Fibroblast of lung (primary cell): ENCODE data around the gene ANKMY1. TPM values are rescaled to one million over a fixed set of nuclear protein-coding genes. Genes with fewer than 3 reads are reported as not detected.

ENCODE experiments used
- DNase-seq, 2 donors: peaks; one replicate each; pipeline versions ENCODE4 v3.0.0 to v3.0.0-alpha.2; 2010; ENCODE audit warnings: low read depth in 2 of 2
- H2AFZ ChIP-seq: 2 replicates; pipeline ENCODE4 v1.5.1; 2012; ENCODE audit warnings: low read length, control low read depth, inconsistent platforms
- H3K27ac ChIP-seq: 2 replicates; pipeline ENCODE4 v1.5.1; 2011; ENCODE audit warnings: low read length, control low read depth; ENCODE audit not compliant: insufficient read depth
- H3K27me3 ChIP-seq: 2 replicates; pipeline ENCODE4 v1.5.1; 2011; ENCODE audit warnings: mild to moderate bottlenecking, low read length; ENCODE audit not compliant: control insufficient read depth, insufficient read depth
- H3K36me3 ChIP-seq: 2 replicates; pipeline ENCODE4 v1.5.1; 2011; ENCODE audit warnings: low read length; ENCODE audit not compliant: control insufficient read depth, insufficient read depth
- H3K4me1 ChIP-seq: 2 replicates; pipeline ENCODE4 v1.5.1; 2011; ENCODE audit warnings: low read length; ENCODE audit not compliant: control insufficient read depth, insufficient read depth; ENCODE audit errors: extremely low read depth
- H3K4me2 ChIP-seq: 2 replicates; pipeline ENCODE4 v1.5.1; 2011; ENCODE audit warnings: low read length, control low read depth; ENCODE audit not compliant: insufficient read depth; ENCODE audit errors: extremely low read depth
- H3K4me3 ChIP-seq, 4 experiments: fragments of 200-600 bp in 1 of 4; sonication (generic) in 1 of 4; replicated peaks in 1 of 4; 2 replicates each; pipeline ENCODE4 v1.5.1; 2011 to 2016; ENCODE audit warnings: low read length in 4 of 4, low read depth in 3 of 4, mild to moderate bottlenecking in 3 of 4, control low read depth in 2 of 4, inconsistent platforms in 1 of 4, mixed read lengths in 1 of 4; ENCODE audit not compliant: insufficient read depth in 1 of 4; ENCODE audit errors: control extremely low read depth in 1 of 4
- H3K79me2 ChIP-seq: 2 replicates; pipeline ENCODE4 v1.5.1; 2012; ENCODE audit warnings: mild to moderate bottlenecking, low read length, inconsistent platforms; ENCODE audit not compliant: control insufficient read depth, insufficient read depth
- H3K9ac ChIP-seq: 2 replicates; pipeline ENCODE4 v1.5.1; 2011; ENCODE audit warnings: mild to moderate bottlenecking, low read length, control low read depth; ENCODE audit not compliant: insufficient read depth
- H3K9me3 ChIP-seq: 2 replicates; pipeline ENCODE4 v1.5.1; 2012; ENCODE audit warnings: low read depth, low read length; ENCODE audit not compliant: control insufficient read depth, insufficient read depth
- H4K20me1 ChIP-seq: 2 replicates; pipeline ENCODE4 v1.5.1; 2011; ENCODE audit warnings: low read length; ENCODE audit not compliant: control insufficient read depth, insufficient read depth; ENCODE audit errors: extremely low read depth
- EZH2 ChIP-seq: IDR thresholded peaks from 2 replicates; pipeline ENCODE4 v1.5.1; 2012; ENCODE audit warnings: low read length, control low read depth, mild to moderate bottlenecking; ENCODE audit errors: missing control alignments
- polyA plus RNA-seq, 2 donors: library from polyadenylated mRNA; depleted of rRNA in 1 of 2; stranded (reverse) in 1 of 2; unstranded in 1 of 2; fragments of >200 nt; gene quantifications; 2 replicates each; pipeline ENCODE4 v1.2.1, GENCODE V29; 2011 to 2012; ENCODE audit warnings: missing spikeins in 1 of 2
- total RNA-seq: library from RNA; depleted of rRNA; stranded (reverse); fragments of >200 nt; gene quantifications from 2 replicates; pipeline ENCODE4 v1.2.1, GENCODE V29; 2014
- TF ChIP-seq, protein P1 (sequence below), 2 donors: IDR thresholded peaks in 1 of 2; conservative IDR thresholded peaks in 1 of 2; 1 replicate in 1 of 2; 2 replicates in 1 of 2; pipeline ENCODE4 v1.5.1; 2011 to 2012; ENCODE audit warnings: low read length in 2 of 2, control low read depth in 1 of 2, inconsistent platforms in 1 of 2, low read depth in 1 of 2, mild to moderate bottlenecking in 1 of 2

Gene ANKMY1
- total and polyA plus RNA-seq, 2 donors (not counting 1 experiment from before 2014, with no cell fraction given), result 2.8 to 7.4 TPM

DNA sequence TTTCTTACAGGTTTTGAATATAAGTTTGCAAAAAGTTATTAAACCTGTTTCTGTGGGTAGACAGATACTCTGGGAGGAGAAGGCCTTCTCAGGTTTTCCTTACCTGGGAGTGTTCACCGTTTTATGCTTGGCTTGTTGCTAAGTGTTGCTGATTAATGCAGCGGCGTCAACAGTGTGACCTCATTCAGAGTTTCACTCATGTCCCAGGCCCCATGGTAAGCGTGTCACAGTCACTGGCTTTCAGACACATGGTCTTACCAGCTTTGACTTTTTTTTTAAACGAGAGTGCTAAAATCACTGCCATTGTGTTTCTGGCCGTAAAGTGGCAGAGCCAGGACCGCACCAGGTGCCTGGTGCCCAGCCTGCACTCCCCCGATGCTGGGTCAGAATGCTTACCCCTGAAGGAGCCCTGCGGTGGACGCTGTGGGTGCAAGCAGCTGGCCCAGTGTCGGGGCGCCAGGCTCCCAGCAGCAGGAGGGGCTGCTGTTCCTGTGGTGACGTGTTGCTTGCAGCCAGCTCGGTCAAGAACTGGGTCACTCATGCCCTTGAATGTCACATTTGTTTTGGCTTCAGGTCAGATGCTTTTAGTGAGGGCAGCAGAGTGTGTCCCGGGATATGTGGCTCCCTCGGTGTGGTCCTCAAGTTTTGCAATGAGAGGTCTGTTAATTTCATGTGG is 32.2 kb upstream of the ANKMY1 start:
- no peak overlapping the region for H3K4me3 ChIP-seq
- H4K20me1 ChIP-seq, result no peaks in the 10 kb centered on the region
- H3K27me3 ChIP-seq, result no peaks in the 10 kb centered on the region
- no peak for DNase-seq
- no peak overlapping the region for H3K27ac ChIP-seq
- peaks cover 8% of the 10 kb centered on the region for H3K36me3 ChIP-seq
- no peaks in the 10 kb centered on the region for H3K9me3 ChIP-seq
- H3K9ac ChIP-seq, result no peak overlapping the region
- H3K79me2 ChIP-seq, result peaks cover 33% of the 10 kb centered on the region
- H3K4me2 ChIP-seq, result no peak overlapping the region
- no peak overlapping the region for H2AFZ ChIP-seq
- peaks cover 9% of the 10 kb centered on the region for H3K4me1 ChIP-seq
- no peak for TF ChIP-seq EZH2
- TF ChIP-seq, protein P1, sequence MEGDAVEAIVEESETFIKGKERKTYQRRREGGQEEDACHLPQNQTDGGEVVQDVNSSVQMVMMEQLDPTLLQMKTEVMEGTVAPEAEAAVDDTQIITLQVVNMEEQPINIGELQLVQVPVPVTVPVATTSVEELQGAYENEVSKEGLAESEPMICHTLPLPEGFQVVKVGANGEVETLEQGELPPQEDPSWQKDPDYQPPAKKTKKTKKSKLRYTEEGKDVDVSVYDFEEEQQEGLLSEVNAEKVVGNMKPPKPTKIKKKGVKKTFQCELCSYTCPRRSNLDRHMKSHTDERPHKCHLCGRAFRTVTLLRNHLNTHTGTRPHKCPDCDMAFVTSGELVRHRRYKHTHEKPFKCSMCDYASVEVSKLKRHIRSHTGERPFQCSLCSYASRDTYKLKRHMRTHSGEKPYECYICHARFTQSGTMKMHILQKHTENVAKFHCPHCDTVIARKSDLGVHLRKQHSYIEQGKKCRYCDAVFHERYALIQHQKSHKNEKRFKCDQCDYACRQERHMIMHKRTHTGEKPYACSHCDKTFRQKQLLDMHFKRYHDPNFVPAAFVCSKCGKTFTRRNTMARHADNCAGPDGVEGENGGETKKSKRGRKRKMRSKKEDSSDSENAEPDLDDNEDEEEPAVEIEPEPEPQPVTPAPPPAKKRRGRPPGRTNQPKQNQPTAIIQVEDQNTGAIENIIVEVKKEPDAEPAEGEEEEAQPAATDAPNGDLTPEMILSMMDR (conservative IDR thresholded peaks at IDR 0.05 in 1 of 2, IDR thresholded peaks at IDR 0.05 in 1 of 2; ENCODE audit: low read depth in 1 of 2, low read length in 2 of 2), result no peak

DNA sequence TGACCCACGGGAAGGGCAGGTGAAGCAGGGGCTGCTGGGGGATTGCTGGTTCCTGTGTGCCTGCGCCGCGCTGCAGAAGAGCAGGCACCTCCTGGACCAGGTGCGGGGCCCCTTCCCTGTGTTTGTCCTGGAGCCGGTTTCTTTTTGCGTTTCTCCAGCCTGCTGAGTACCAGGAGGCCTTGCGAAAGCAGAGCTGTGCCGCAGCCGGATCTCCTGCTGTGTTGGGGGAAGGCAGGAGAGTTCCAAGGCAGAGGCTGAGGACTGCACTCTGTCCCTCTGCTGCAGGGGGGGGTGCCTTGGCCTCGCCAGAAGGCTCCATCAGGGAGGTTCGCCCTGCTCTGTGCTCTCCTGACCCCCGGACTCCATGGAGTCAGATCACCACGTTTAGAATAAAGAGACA is 31.6 kb upstream of the ANKMY1 start:
- Histone ChIP-seq H3K79me2 (peaks cover 40% of the 10 kb centered on the region), H3K27ac (no peak overlapping the region), H4K20me1 (no peaks in the 10 kb centered on the region), H3K4me3 (no peak overlapping the region), H3K9me3 (no peaks in the 10 kb centered on the region), H3K9ac (no peak overlapping the region), H3K4me1 (peaks cover 12% of the 10 kb centered on the region), H3K4me2 (no peak overlapping the region), H3K36me3 (peaks cover 8% of the 10 kb centered on the region), H3K27me3 (no peaks in the 10 kb centered on the region), H2AFZ (no peak overlapping the region)
- no peak for DNase-seq
- TF ChIP-seq, protein P1 (conservative IDR thresholded peaks at IDR 0.05 in 1 of 2, IDR thresholded peaks at IDR 0.05 in 1 of 2; ENCODE audit: low read depth in 1 of 2, low read length in 2 of 2), result no peak
- TF ChIP-seq EZH2, result no peak

DNA sequence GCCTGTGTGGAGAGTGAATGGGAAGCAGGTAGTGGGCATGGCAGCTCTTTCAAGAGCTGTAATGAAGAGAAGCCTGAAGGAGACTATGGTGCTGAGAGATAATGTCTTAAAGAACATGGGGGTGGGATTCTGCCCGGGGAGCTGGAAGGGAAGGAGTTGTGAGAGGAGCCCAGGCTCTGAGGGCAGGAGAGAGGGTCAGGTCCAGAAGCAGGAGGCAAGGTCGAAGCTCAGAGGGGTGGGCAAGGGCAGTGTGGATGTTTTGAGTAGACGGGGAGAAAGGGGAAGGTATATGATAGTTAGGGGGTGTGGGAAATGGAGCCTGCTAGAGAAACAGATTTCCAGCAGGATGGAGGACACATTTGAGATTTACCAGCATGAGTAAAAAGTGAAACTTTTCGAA is 30.9 kb upstream of the ANKMY1 start:
- Histone ChIP-seq H3K9me3 (no peaks in the 10 kb centered on the region), H2AFZ (no peak overlapping the region), H3K4me2 (no peak overlapping the region), H3K36me3 (peaks cover 6% of the 10 kb centered on the region), H3K4me3 (no peak overlapping the region), H3K4me1 (peaks cover 12% of the 10 kb centered on the region), H3K27ac (no peak overlapping the region), H4K20me1 (no peaks in the 10 kb centered on the region), H3K9ac (no peak overlapping the region), H3K79me2 (peaks cover 43% of the 10 kb centered on the region), H3K27me3 (no peaks in the 10 kb centered on the region)
- DNase-seq, result no peak
- TF ChIP-seq EZH2, result no peak
- TF ChIP-seq, protein P1 (conservative IDR thresholded peaks at IDR 0.05 in 1 of 2, IDR thresholded peaks at IDR 0.05 in 1 of 2; ENCODE audit: low read depth in 1 of 2, low read length in 2 of 2), result no peak
